ENCODE measurements around the gene ZNF624.

GRCh38 chr17:16584273-16584995, 69.2 kb downstream of the ZNF624 start:
- TF ChIP-seq CTCF (IDR thresholded peaks at IDR 0.05; ENCODE audit: low read depth, low read length, poor library complexity, severe bottlenecking), result peak; percentile 95
- TF ChIP-seq EZH2phosphoT487 (IDR thresholded peaks at IDR 0.05; ENCODE audit: borderline replicate concordance, low read length), result no peak

Measured in DOHH2 (cell line).